HepG2 (cell line): ENCODE measurements around the gene ANKRD11. TPM values are rescaled to one million over a fixed set of nuclear protein-coding genes. Genes with fewer than 3 reads are reported as not detected.

Experiments
- AGO2 ChIP-seq: fragments of 200-400 bp; formaldehyde crosslinking; optimal IDR thresholded peaks from 2 replicates; pipeline ENCODE3; 2017; ENCODE audit warnings: mild to moderate bottlenecking, low read depth, low read length, moderate library complexity
- ARID4A ChIP-seq: sonication (generic); formaldehyde crosslinking; IDR thresholded peaks from 2 replicates; pipeline ENCODE4 v1.5.0; 2020; ENCODE audit warnings: mild to moderate bottlenecking, missing genetic modification reagents, borderline replicate concordance
- KAT8 ChIP-seq: IDR thresholded peaks from 2 replicates; pipeline ENCODE4 v1.6.1; 2016; ENCODE audit warnings: missing genetic modification reagents, missing compliant biosample characterization
- KDM4B ChIP-seq: sonication (generic); formaldehyde crosslinking; IDR thresholded peaks from 2 replicates; pipeline ENCODE4 v1.4.0; 2020; ENCODE audit warnings: missing genetic modification reagents
- KIAA2018 ChIP-seq: sonication (generic); formaldehyde crosslinking; IDR thresholded peaks from 2 replicates; pipeline ENCODE4 v1.5.0; 2020; ENCODE audit warnings: mild to moderate bottlenecking, missing genetic modification reagents, borderline replicate concordance
- STAG1 ChIP-seq: sonication (generic); formaldehyde crosslinking; IDR thresholded peaks from 2 replicates; pipeline ENCODE4 v1.4.0; 2020; ENCODE audit warnings: missing genetic modification reagents
- ZBTB21 ChIP-seq: sonication (generic); formaldehyde crosslinking; IDR thresholded peaks from 2 replicates; pipeline ENCODE4 v1.4.0; 2020; ENCODE audit warnings: missing genetic modification reagents
- ZFP36L2 ChIP-seq: sonication (generic); formaldehyde crosslinking; IDR thresholded peaks from 2 replicates; pipeline ENCODE4 v1.4.0; 2020; ENCODE audit warnings: missing genetic modification reagents
- ZNF550 ChIP-seq: sonication (generic); formaldehyde crosslinking; IDR thresholded peaks from 2 replicates; pipeline ENCODE4 v1.4.0; 2020; ENCODE audit warnings: mild to moderate bottlenecking, missing genetic modification reagents, borderline replicate concordance
- ZNF557 ChIP-seq: sonication (generic); formaldehyde crosslinking; IDR thresholded peaks from 2 replicates; pipeline ENCODE4 v1.4.0; 2020; ENCODE audit warnings: missing genetic modification reagents
- ZNF839 ChIP-seq: sonication (generic); formaldehyde crosslinking; IDR thresholded peaks from 2 replicates; pipeline ENCODE4 v1.4.0; 2020; ENCODE audit warnings: missing genetic modification reagents, mild to moderate bottlenecking, borderline replicate concordance
- ZXDC ChIP-seq: sonication (generic); formaldehyde crosslinking; IDR thresholded peaks from 2 replicates; pipeline ENCODE4 v1.5.0; 2020; ENCODE audit warnings: mild to moderate bottlenecking, missing genetic modification reagents
- polyA plus RNA-seq, 8 experiments: library from polyadenylated mRNA; depleted of rRNA in 3 of 8; stranded (reverse) in 7 of 8; unstranded in 1 of 8; fragments of >200 nt; fragmentation: Illumina TruSeq in 4 of 8; extraction: Trizol in 4 of 8; gene quantifications; 2 replicates each; pipeline versions ENCODE4 v1.2.1 to v1.2.3, GENCODE V29; 2011 to 2016; ENCODE audit warnings: low read depth in 4 of 8, missing spikeins in 1 of 8, mixed read lengths in 1 of 8; ENCODE audit not compliant: insufficient read depth in 1 of 8
- total RNA-seq, 5 experiments: library from RNA; depleted of rRNA; stranded (reverse); fragments of >200 nt; fragmentation: Illumina TruSeq; extraction: Trizol; gene quantifications; 2 replicates each; pipeline ENCODE4 v1.2.3, GENCODE V29; 2016; ENCODE audit warnings: low read depth in 1 of 5

ANKRD11 gene
- total and polyA plus RNA-seq, 2 of the 13 experiments (the other 11 are each of a cell fraction or from before 2014, with no cell fraction given) = 21.4 to 38.4 TPM

- TF ChIP-seq ARID4A (CRISPR knock-in tag) (no peak), ZNF839 (no peak; the same call in 1 of the 2 replicates), STAG1 (0 out of 2 replicates have a peak, but pooled peaks have one; percentile 16), ZFP36L2 (CRISPR knock-in tag) (no peak), AGO2 (no peak), KAT8 (CRISPR knock-in tag) (no peak), ZBTB21 (no peak), KDM4B (no peak), ZNF550 (no peak), ZXDC (CRISPR knock-in tag) (no peak), ZNF557 (no peak), KIAA2018 (CRISPR knock-in tag) (no peak)
Measured at GRCh38 chr16:89383095-89384003, 107.0 kb downstream of the ANKRD11 start (continued).
